HEK293T (cell line): Measurements from ENCODE around the gene KRT3.

Experiments used
- CTCF ChIA-PET: fragments of 350-600 bp; formaldehyde crosslinking; extraction: SDS; loops from one replicate; lab custom pipeline; 2021; ENCODE audit warnings: antibody characterized with exemption, inconsistent platforms; lab: Yijun Ruan, JAX
- POLR2A ChIA-PET: fragments of 350-600 bp; formaldehyde crosslinking; extraction: SDS; loops from one replicate; lab custom pipeline; 2020; ENCODE audit warnings: antibody characterized with exemption, inconsistent platforms; lab: Yijun Ruan, JAX
- DNase-seq: peaks from one replicate; pipeline ENCODE4 v3.0.0; 2012; ENCODE audit warnings: mixed read lengths; ENCODE audit errors: extremely low spot score
- ARNT ChIP-seq: fragments of 450-650 bp; IDR thresholded peaks from 2 replicates; pipeline ENCODE4 v1.6.1; 2017; ENCODE audit warnings: mild to moderate bottlenecking
- BHLHE40 ChIP-seq: fragments of 450-650 bp; IDR thresholded peaks from 2 replicates; pipeline ENCODE4 v1.6.1; 2016; ENCODE audit warnings: mild to moderate bottlenecking, moderate library complexity, borderline replicate concordance
- CTBP1 ChIP-seq: fragments of 450-650 bp; IDR thresholded peaks from 2 replicates; pipeline ENCODE4 v1.6.1; 2016; ENCODE audit warnings: borderline replicate concordance
- ELF4 ChIP-seq: fragments of 450-650 bp; IDR thresholded peaks from 2 replicates; pipeline ENCODE4 v1.6.1; 2017; ENCODE audit warnings: antibody characterized with exemption
- FOXA1 ChIP-seq: fragments of 450-650 bp; IDR thresholded peaks from 2 replicates; pipeline ENCODE4 v1.6.1; 2016; ENCODE audit warnings: mild to moderate bottlenecking
- FOXK2 ChIP-seq: fragments of 450-650 bp; IDR thresholded peaks from 2 replicates; pipeline ENCODE4 v1.6.1; 2016; ENCODE audit warnings: mild to moderate bottlenecking
- FOXM1 ChIP-seq: fragments of 450-650 bp; IDR thresholded peaks from 2 replicates; pipeline ENCODE4 v1.6.1; 2017; ENCODE audit warnings: mild to moderate bottlenecking, borderline replicate concordance
- HDGF ChIP-seq: fragments of 450-650 bp; IDR thresholded peaks from 2 replicates; pipeline ENCODE4 v1.6.1; 2017; ENCODE audit warnings: antibody characterized with exemption, borderline replicate concordance
- L3MBTL2 ChIP-seq: fragments of 450-650 bp; conservative IDR thresholded peaks from 2 replicates; pipeline ENCODE4 v1.6.1; 2016; ENCODE audit warnings: mild to moderate bottlenecking
- LEF1 ChIP-seq: fragments of 450-650 bp; IDR thresholded peaks from 2 replicates; pipeline ENCODE4 v1.6.1; 2017; ENCODE audit warnings: mild to moderate bottlenecking, borderline replicate concordance
- NFRKB ChIP-seq: fragments of 450-650 bp; IDR thresholded peaks from 2 replicates; pipeline ENCODE4 v1.6.1; 2016; ENCODE audit warnings: mild to moderate bottlenecking, moderate library complexity
- SP1 ChIP-seq: fragments of 450-650 bp; IDR thresholded peaks from 2 replicates; pipeline ENCODE4 v1.6.1; 2017
- SUZ12 ChIP-seq: fragments of 450-650 bp; IDR thresholded peaks from 2 replicates; pipeline ENCODE4 v1.6.1; 2016; ENCODE audit warnings: mild to moderate bottlenecking
- TARDBP ChIP-seq: fragments of 450-650 bp; IDR thresholded peaks from 2 replicates; pipeline ENCODE4 v1.6.1; 2016
- ZNF384 ChIP-seq: fragments of 450-650 bp; IDR thresholded peaks from 2 replicates; pipeline ENCODE4 v1.6.1; 2016
- TF ChIP-seq, protein P1 (sequence below): fragments of 450-650 bp; IDR thresholded peaks from 2 replicates; pipeline ENCODE4 v1.6.1; 2016

The KRT3 gene

GRCh38 chr12:52817699-52818238 lies 21.9 kb upstream of the KRT3 start:
- DNase-seq = no peak
- ChIA-PET CTCF (interaction anchor here (0.9 kb wide), 1 partner anchor 162 kb away, joined by 4 read pairs; no protein-coding TSS in a partner anchor), POLR2A (no interaction called here)
- no peak for TF ChIP-seq FOXM1
- no peak for TF ChIP-seq TARDBP
- no peak for TF ChIP-seq BHLHE40
- TF ChIP-seq, protein P1, sequence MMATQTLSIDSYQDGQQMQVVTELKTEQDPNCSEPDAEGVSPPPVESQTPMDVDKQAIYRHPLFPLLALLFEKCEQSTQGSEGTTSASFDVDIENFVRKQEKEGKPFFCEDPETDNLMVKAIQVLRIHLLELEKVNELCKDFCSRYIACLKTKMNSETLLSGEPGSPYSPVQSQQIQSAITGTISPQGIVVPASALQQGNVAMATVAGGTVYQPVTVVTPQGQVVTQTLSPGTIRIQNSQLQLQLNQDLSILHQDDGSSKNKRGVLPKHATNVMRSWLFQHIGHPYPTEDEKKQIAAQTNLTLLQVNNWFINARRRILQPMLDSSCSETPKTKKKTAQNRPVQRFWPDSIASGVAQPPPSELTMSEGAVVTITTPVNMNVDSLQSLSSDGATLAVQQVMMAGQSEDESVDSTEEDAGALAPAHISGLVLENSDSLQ = no peak
- no peak for TF ChIP-seq FOXA1
- TF ChIP-seq LEF1 = no peak
- no peak for TF ChIP-seq L3MBTL2
- no peak for TF ChIP-seq SUZ12
- no peak for TF ChIP-seq ELF4
- TF ChIP-seq NFRKB = no peak
- no peak for TF ChIP-seq HDGF

- ChIA-PET CTCF (interaction anchor here (0.6 to 0.9 kb wide), 2 partner anchors 48 to 163 kb away, joined by 3 to 4 read pairs; no protein-coding TSS in a partner anchor), POLR2A (no interaction called here)
- no peak for DNase-seq
- TF ChIP-seq FOXM1 = no peak
- TF ChIP-seq FOXA1 = no peak
- TF ChIP-seq ELF4 = no peak
- no peak for TF ChIP-seq TARDBP
- no peak for TF ChIP-seq SUZ12
- TF ChIP-seq NFRKB = no peak
- no peak for TF ChIP-seq HDGF
- TF ChIP-seq, protein P1 = no peak
- TF ChIP-seq BHLHE40 = no peak
- no peak for TF ChIP-seq ARNT
- TF ChIP-seq SP1 = no peak
- TF ChIP-seq ZNF384 = no peak
- no peak for TF ChIP-seq L3MBTL2
- TF ChIP-seq CTBP1 = no peak
- no peak for TF ChIP-seq LEF1
- no peak for TF ChIP-seq FOXK2
These were observed 21.2 kb upstream of the KRT3 start for GRCh38 chr12:52817003-52817698.

DNA sequence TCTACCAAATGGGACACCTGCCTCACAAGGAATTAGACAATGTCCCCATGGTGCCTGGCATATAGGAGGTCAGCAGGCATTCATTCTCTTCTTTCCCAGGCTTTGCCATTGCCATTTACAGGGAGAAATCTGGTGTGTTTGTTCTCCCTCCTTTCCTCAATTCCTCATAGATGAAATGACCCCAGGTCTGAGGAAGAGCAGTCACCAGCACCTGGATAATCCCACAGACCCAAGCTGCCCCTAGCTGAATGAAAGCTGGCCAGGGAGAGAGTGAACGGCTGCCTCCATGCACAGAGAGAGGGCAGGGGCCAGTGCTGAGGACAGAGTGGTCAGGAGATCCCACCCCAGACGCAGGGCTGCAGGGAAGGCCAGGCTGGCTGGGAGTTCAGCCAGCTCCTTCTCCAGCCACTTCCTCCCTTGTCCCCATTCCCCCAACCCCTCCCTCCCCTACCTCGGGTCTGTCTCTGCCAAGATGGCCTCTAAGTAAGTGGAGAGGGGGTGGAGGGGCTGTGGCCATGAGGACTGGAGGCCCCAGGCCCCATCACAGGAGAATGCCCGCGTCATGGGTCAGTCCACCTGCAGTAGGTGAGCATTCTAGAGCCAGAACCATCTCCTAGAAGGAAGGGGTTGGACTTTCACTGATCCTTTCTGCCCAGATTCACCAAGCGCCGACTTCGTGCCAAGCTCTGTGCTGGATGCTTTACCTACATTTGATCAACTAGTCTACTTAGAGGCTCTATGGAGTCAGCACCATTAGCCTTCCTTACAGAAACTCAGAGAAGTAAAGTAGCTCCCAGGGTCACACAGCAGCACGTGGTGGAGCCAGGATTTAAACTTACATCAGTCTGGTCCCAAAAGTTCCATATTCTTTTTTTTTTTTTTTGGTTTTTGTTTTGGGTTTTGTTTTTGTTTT lies 20.0 kb upstream of the KRT3 start:
- no peak for DNase-seq
- TF ChIP-seq ELF4 (no peak), CTBP1 (no peak), ZNF384 (no peak), ARNT (no peak), FOXK2 (no peak), BHLHE40 (no peak), FOXM1 (no peak), NFRKB (no peak), HDGF (no peak), LEF1 (no peak), SP1 (no peak), SUZ12 (no peak), TARDBP (no peak), FOXA1 (no peak), L3MBTL2 (no peak)
- TF ChIP-seq, protein P1 = no peak
- ChIA-PET POLR2A (no interaction called here), CTCF (no interaction called here)

GRCh38 chr12:52815161-52815560 lies 19.2 kb upstream of the KRT3 start:
- no peak for DNase-seq
- ChIA-PET CTCF (no interaction called here), POLR2A (no interaction called here)
- no peak for TF ChIP-seq CTBP1
- TF ChIP-seq HDGF = no peak
- TF ChIP-seq NFRKB = no peak
- no peak for TF ChIP-seq ELF4

DNA sequence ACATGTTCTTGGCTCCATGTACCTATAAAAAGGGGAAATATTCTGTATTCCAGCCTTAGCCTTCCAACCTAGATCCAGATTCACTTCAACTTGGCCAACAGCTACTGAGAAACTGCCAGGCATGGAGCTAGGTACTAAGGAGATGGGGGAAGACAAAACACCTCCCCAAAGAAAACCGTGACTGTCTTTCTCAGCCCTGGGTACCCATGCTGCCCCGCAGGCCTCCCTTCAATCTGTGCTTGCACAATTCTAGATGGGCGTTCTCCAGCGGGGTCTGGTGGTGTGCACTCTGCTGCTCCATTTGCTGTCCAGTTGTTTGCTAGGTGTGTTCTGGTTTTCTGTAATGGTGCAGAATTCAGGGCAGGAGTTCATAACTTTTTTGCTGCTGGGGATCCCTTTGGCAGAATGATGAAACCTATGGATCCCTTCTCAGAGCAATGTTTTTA lies 18.8 kb upstream of the KRT3 start:
- ChIA-PET POLR2A (no interaction called here), CTCF (no interaction called here)
- DNase-seq = no peak
- TF ChIP-seq SP1 (no peak), SUZ12 (no peak), LEF1 (no peak), TARDBP (no peak)
